Endodermal cell (in vitro differentiated cells): Measurements from ENCODE around the gene MALRD1. TPM values are rescaled to one million over a fixed set of nuclear protein-coding genes. Genes with fewer than 3 reads are reported as not detected.

ENCODE experiments used
- DNase-seq: peaks from one replicate; pipeline ENCODE4 v3.0.0-alpha.2; 2017
- H3K27ac ChIP-seq: 2 replicates; pipeline ENCODE4 v1.5.1; 2013; ENCODE audit warnings: mild to moderate bottlenecking, low read depth, low read length, moderate library complexity
- H3K27me3 ChIP-seq: 2 replicates; pipeline ENCODE4 v1.6.1; 2013; ENCODE audit warnings: mild to moderate bottlenecking, low read length, moderate library complexity; ENCODE audit not compliant: insufficient read depth, control insufficient read depth, poor library complexity, severe bottlenecking
- H3K36me3 ChIP-seq: 2 replicates; pipeline ENCODE4 v1.7.0; 2013; ENCODE audit warnings: mild to moderate bottlenecking, low read length, moderate library complexity; ENCODE audit not compliant: control insufficient read depth, insufficient read depth
- H3K4me1 ChIP-seq: one replicate; pipeline ENCODE4 v1.7.0; 2013; ENCODE audit warnings: low read length; ENCODE audit not compliant: control insufficient read depth, insufficient read depth
- H3K4me3 ChIP-seq: 2 replicates; pipeline ENCODE4 v1.5.1; 2013; ENCODE audit warnings: mild to moderate bottlenecking, low read length, moderate library complexity
- H3K9ac ChIP-seq: 2 replicates; pipeline ENCODE4 v1.6.1; 2013; ENCODE audit warnings: mild to moderate bottlenecking, low read length, moderate library complexity; ENCODE audit not compliant: poor library complexity, severe bottlenecking; ENCODE audit errors: extremely low read depth
- H3K9me3 ChIP-seq: 2 replicates; pipeline ENCODE4 v1.6.1; 2013; ENCODE audit warnings: mild to moderate bottlenecking, low read length, moderate library complexity; ENCODE audit not compliant: control insufficient read depth
- H3K27ac Mint-ChIP-seq: 2 replicates; pipeline ENCODE4 v1.8.0; 2020; ENCODE audit warnings: mixed read lengths
- H3K27me3 Mint-ChIP-seq: 2 replicates; pipeline ENCODE4 v1.8.0; 2021; ENCODE audit warnings: mild to moderate bottlenecking, mixed read lengths; ENCODE audit not compliant: insufficient read depth
- H3K36me3 Mint-ChIP-seq: 2 replicates; pipeline ENCODE4 v1.8.0; 2020; ENCODE audit warnings: low read depth, mixed read lengths
- H3K4me1 Mint-ChIP-seq: 2 replicates; pipeline ENCODE4 v1.8.0; 2020; ENCODE audit warnings: mixed read lengths
- H3K4me3 Mint-ChIP-seq: 2 replicates; pipeline ENCODE4 v1.8.0; 2020; ENCODE audit warnings: mild to moderate bottlenecking, moderate library complexity, mixed read lengths
- H3K9me3 Mint-ChIP-seq: 2 replicates; pipeline ENCODE4 v1.8.0; 2020; ENCODE audit warnings: mild to moderate bottlenecking, mixed read lengths
- WGBS, 2 experiments: methylation state at CpG; one replicate each; pipeline versions ENCODE4 v1.1.5 to v1.1.7; 2013; ENCODE audit warnings: missing lambda C conversion rate in 2 of 2, mixed read lengths in 1 of 2; ENCODE audit not compliant: insufficient coverage in 1 of 2, insufficient read length in 1 of 2; 5-methylcytosine and 5-hydroxymethylcytosine counted together
- total RNA-seq, 2 donors: library from RNA; stranded (reverse); fragmentation: NEBNext Ultra II Directional in 1 of 2; extraction: Animal tissue kit (Norgen Biotek cat#: 25700) in 1 of 2; gene quantifications; 2 replicates in 1 of 2; 3 replicates in 1 of 2; pipeline ENCODE4 v1.2.1, GENCODE V29; 2021
- TF ChIP-seq, protein P1 (sequence below): fragments of 200-600 bp; sonication (generic); conservative IDR thresholded peaks from 2 replicates; pipeline ENCODE4 v1.5.0; 2021; ENCODE audit warnings: antibody characterized with exemption, mild to moderate bottlenecking

The MALRD1 gene
- total RNA-seq, 2 donors from 2014 or later = 0.64 to 1.5 TPM

DNA sequence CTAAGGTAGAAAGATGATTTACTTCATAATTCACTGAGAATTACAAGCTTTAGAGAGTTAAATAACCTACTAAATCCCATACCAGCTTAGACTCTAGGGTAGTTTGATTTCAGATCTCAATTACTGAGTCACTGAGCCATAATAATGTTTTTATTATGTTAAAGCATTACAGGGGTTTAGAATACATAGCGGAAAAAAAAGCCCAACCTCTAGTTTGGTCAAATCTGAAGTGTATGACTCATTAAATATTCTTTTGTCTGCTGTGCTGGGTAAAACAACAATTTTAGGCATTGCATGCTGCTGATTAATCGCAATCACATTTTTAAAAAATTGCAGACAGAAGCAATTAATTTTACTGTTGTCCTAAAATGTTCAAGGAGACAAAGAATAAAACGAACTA is 48.5 kb downstream of the MALRD1 start:
- TF ChIP-seq, protein P1, sequence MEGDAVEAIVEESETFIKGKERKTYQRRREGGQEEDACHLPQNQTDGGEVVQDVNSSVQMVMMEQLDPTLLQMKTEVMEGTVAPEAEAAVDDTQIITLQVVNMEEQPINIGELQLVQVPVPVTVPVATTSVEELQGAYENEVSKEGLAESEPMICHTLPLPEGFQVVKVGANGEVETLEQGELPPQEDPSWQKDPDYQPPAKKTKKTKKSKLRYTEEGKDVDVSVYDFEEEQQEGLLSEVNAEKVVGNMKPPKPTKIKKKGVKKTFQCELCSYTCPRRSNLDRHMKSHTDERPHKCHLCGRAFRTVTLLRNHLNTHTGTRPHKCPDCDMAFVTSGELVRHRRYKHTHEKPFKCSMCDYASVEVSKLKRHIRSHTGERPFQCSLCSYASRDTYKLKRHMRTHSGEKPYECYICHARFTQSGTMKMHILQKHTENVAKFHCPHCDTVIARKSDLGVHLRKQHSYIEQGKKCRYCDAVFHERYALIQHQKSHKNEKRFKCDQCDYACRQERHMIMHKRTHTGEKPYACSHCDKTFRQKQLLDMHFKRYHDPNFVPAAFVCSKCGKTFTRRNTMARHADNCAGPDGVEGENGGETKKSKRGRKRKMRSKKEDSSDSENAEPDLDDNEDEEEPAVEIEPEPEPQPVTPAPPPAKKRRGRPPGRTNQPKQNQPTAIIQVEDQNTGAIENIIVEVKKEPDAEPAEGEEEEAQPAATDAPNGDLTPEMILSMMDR = no peak
- no peak for DNase-seq
- 96% methylated on average over 3 of the region's 3 CpGs for WGBS, 2 experiments
- no peak overlapping the region for H3K4me3 ChIP-seq
- peaks cover 3% of the 10 kb centered on the region for H3K9me3 Mint-ChIP-seq
- no peak overlapping the region for H3K9ac ChIP-seq
- peaks cover 3% of the 10 kb centered on the region for H3K4me1 Mint-ChIP-seq
- H3K27ac ChIP-seq = no peak overlapping the region
- no peaks in the 10 kb centered on the region for H3K9me3 ChIP-seq
- no peak overlapping the region for H3K27ac Mint-ChIP-seq
- H3K4me1 ChIP-seq = no peaks in the 10 kb centered on the region
- H3K4me3 Mint-ChIP-seq = no peak overlapping the region
- no peaks in the 10 kb centered on the region for H3K36me3 ChIP-seq
- no peaks in the 10 kb centered on the region for H3K27me3 Mint-ChIP-seq
- H3K27me3 ChIP-seq = no peaks in the 10 kb centered on the region
- no peaks in the 10 kb centered on the region for H3K36me3 Mint-ChIP-seq

DNA sequence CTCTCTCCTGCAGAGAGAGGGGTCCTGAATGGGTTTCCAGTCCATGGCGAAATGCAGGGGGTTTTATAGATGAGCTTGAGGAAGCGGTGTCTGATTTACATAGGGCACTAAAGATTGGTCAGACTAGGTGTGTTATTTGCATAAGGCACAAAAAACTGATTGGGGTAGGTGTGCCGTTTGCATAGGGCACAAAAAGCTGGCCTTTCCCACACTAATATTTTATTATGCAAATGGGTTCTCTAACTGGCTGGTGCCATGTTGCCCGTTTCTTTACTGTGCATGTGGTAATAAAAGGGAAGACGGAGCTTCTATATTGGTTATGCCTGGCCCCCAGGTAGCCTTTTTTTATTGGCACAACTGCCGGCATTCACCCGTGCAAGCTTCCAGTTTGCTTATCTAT is 50.2 kb downstream of the MALRD1 start:
- Histone ChIP-seq H3K4me3 (no peak overlapping the region), H3K27ac (no peak overlapping the region), H3K9ac (no peak overlapping the region), H3K4me1 (no peaks in the 10 kb centered on the region), H3K27me3 (no peaks in the 10 kb centered on the region), H3K9me3 (no peaks in the 10 kb centered on the region), H3K36me3 (no peaks in the 10 kb centered on the region)
- Mint-ChIP-seq H3K4me3 (no peak overlapping the region), H3K36me3 (no peaks in the 10 kb centered on the region), H3K27me3 (no peaks in the 10 kb centered on the region), H3K9me3 (peaks cover 3% of the 10 kb centered on the region), H3K27ac (no peak overlapping the region), H3K4me1 (peaks cover 3% of the 10 kb centered on the region)
- 92 to 97% methylated on average over 4 to 7 of the region's 7 CpGs for WGBS, 2 experiments
- TF ChIP-seq, protein P1 = no peak
- DNase-seq = no peak

DNA sequence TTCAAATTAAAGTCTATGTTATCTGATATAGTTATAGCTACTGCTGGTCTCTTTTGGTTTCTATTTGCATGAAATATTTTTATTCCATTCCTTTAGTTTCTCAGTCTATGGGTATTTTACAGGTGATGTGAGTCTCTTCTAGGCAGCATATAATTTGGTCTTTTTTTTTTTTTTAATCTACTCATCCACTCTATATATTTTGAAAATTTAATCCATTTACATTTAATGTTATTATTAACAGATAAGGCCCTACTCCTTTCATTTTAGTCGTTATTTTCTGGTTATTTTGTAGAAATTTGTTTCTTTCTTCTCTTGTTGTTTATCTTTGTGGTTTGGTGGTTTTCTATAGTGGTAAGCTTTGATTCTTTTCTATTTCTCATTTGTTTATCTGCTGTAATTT is 58.8 kb downstream of the MALRD1 start:
- H3K4me1 ChIP-seq = no peaks in the 10 kb centered on the region
- no peaks in the 10 kb centered on the region for H3K9me3 ChIP-seq
- no peaks in the 10 kb centered on the region for H3K36me3 ChIP-seq
- no peak overlapping the region for H3K4me3 ChIP-seq
- DNase-seq = no peak
- TF ChIP-seq, protein P1 = no peak
- Mint-ChIP-seq H3K9me3 (peaks cover 10% of the 10 kb centered on the region), H3K4me1 (peaks cover 1% of the 10 kb centered on the region), H3K36me3 (no peaks in the 10 kb centered on the region), H3K27me3 (no peaks in the 10 kb centered on the region), H3K27ac (no peak overlapping the region), H3K4me3 (no peak overlapping the region)
- WGBS, 2 experiments = no CpG with 5 or more reads among the region's 1 CpG
- H3K9ac ChIP-seq = no peak overlapping the region
- no peak overlapping the region for H3K27ac ChIP-seq
- H3K27me3 ChIP-seq = no peaks in the 10 kb centered on the region
